HG03025 (cell line): ENCODE measurements around the gene TTLL3.

Experiments
- ATAC-seq: cut with Tn5 transposase; IDR thresholded peaks from one replicate; pipeline ENCODE4 v1.9.1; 2021; ENCODE audit warnings: mild to moderate bottlenecking, moderate library complexity; ENCODE audit not compliant: unreplicated experiment, low FRiP score

Gene TTLL3

DNA sequence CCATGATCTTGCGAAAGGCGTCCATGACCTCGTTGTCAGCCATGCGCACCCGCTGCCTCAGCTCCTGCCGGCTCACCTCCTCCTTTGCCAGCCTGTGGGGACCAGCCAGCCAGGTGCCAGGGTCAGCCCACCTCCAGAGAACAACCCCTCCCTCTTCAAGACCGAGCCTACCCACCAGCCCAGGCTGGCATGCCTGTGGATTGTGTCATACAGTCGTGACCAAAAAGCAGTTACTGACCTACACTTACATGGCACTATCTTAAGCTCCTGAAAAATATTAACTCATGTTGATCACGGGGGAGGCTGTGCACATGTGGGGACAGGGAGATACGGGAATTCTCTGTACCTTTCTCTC, 29.6 kb upstream of the TTLL3 start:
- no peak for ATAC-seq

DNA sequence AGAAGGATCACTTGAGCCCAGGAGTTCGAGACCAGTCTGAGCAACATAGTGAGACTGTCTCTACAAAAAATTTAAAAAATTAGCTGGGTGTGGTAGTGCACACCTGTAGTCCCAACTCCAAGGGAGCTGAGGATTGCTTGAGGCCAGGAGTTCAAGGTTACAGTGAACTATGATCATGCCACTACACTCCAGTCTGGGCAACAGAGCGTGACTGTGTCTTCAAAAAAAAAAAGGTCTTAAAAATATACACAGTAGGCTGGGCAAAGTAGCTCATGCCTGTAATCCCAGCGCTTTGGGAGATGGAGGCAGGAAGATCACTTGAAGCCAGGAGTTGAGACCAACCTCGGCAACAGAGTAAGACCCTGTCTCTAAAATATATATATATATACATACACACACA, 29.2 kb upstream of the TTLL3 start:
- no peak for ATAC-seq

DNA sequence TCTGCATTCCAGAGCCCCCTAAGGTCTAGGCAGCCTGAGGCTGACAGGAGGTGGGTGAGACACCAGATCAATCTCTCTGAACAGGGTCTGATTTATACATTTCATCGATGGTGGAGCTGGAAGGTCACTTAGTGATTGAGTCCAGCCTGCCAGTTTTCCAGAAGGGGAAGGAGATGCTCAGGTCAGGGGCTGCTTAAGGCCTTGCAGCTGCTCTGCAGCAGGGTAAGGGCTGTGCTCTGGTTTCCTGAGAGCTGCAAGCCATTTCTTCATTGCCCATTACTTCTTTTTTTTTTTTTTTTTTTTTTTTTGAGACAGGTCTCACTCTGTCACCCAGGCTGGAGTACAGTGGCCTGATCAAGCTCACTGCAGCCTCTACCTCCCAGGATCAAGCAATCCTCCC, 28.5 kb upstream of the TTLL3 start:
- ATAC-seq, result no peak

DNA sequence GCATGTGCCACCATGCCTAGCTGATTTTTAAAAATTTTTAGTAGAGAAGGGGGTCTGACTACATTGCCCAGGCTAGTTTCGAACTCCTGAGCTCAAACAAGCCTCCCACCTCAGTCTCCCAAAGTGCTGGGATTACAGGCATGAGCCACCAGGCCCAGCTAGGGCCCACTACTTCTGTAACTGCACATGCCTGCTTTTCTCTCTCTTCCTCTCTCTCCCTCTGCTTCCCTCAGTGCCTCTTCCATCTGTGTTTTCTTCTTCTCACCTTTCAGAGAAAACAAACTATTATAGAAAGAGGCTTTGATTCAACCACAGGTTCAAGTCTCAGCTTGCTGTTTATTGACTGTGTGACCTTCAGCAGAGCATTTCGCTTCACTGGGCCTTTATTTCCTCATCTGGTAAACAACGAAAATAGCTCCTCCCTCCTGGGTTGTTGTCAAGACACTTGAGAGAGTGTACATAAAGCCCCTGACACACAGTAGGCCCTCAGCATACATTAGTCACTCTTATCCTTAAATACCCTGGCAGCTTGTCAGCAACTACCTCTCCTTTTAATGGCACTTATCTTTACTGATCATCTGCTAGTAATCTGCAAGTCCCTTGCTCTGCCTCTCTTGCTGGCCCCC, 28.0 kb upstream of the TTLL3 start:
- ATAC-seq, result no peak

DNA sequence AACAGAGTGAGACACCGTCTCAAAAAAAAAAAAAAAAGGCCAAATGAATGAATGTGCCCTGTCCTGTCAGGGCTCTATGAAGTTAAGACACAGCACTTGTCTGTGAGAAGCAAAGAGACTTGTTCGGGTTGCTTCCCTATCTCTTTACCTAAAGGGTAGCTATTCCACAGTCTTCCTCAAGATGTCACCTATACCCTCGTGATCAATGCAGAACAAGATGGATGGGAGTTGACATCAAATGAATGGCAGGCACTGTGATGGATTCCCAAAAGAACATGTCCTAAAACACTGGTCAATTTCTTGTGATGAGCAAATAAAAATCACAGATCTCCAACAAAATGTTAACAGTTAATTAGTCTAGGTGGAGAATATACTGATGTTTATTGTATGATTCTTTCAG, 27.3 kb upstream of the TTLL3 start:
- ATAC-seq, result no peak

DNA sequence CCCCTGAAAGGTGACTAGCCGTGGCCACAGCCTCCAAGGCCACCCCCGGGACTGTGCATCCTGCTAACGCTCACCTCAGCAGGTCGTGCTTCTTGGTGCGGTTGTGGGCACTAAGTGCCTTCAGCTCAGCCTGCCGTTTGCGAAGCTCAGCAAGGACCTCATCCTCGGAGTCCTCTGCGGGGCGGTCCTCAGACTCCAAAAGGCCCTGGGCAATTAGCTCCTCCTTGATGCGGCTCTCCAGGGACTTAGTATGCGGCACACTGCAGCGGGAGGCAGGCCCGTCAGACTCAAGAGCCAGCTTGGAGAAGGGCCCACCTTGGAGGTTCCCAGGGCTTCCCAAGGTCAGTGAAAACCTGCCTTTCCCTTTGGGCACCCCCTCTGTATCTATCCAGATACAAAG, 26.1 kb upstream of the TTLL3 start:
- ATAC-seq, result no peak

DNA sequence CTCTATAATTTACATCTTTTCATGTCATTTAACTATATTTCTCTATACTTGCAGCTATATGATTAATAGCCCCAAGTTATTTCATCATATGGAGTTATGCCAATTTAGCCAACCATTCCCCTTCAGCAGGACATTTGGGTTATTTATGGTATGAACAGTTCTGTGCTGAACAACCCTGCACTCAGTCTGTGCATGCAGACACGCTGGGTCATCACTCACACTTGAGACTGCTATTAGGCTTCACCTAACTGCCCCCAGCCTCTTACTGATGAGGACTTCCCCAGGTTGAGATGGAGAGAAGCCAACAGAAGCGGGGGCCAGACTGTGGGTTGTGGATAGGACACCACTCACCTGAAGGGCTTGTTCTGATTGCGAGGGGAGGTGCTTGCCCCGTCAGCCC, 25.1 kb upstream of the TTLL3 start:
- ATAC-seq, result no peak

DNA sequence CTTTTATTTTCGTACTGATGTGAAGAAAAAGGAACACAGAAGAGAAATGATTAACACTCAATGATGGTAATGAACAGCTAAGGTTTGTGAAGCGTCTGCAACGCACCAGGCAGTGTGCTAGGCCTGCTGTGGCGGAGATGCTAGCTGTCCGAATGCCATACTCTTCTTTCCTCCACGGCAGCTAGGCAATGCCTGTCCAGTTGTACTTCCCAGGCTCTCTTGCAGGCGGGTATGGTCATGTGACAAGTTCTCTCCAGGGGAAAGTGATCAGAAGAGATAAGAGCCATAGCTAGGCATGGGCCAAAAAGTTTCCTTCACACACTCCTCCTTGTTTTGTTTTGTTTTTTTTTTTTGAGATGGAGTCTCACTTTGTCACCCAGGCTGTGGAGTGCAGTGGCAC, 24.5 kb upstream of the TTLL3 start:
- no peak for ATAC-seq

DNA sequence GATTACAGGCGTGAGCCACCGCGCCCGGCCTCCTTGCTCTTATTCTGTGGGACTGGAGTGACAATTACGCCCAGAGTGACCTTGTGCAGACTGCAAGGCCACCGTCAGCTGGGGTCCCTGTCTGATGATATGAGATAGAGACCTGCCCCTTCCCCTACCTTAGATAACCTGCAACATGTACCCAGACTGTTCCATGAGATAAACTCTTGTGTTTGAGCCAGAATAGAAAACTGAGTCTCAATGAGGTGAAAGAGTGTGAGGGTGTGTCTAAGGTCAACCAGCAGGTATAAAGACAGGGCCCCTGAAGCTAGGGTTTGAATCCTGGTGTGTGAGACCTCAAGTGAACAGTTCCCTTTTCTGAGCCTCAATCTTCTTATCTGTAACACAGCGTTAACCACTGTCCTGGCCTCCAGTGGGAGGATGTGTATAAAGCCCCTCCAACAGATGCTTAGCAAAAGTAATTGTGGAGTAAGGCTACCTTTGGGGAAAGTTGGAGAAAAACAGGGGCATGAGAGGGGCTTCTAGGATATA, 23.8 kb upstream of the TTLL3 start:
- no peak for ATAC-seq

DNA sequence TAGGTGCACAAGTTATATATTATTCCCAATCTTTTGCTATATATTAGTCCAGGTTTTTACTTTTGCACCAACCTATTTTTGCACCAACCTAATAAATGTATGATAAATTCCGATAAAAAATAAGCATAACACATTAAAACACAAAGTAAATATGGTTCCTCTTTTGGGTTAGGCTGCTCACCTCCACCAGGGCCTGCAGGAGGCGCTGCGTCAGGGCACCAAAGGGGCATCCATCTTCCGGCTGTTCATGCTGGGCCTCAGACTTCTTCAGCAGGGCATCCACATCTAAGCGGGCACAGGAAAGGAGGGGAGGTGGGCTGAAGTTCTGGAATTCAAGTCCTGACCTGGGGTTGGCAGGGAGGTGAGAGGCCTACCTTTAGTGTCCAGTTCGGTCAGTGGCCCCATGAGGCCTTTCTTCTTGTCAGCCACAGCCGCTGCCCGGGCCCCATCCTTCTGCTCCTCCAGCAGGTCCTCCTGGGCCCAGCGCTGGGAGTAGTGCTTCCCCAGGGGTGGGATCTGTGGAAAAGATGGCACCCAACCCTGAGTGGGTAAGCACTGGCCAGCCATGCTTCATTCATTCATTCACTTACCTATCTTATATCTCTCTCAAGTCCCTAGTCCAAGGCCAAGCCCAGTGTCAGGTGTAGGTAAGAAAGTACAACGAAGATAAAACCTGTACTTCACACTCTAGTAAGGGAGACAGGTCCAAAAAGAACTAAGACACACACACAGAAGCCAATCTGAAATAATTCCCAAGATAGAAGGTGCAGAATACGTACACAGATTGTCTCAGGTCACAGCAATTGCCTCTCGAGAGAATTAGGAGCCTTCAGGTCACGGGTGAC, 23.0 kb upstream of the TTLL3 start:
- no peak for ATAC-seq

DNA sequence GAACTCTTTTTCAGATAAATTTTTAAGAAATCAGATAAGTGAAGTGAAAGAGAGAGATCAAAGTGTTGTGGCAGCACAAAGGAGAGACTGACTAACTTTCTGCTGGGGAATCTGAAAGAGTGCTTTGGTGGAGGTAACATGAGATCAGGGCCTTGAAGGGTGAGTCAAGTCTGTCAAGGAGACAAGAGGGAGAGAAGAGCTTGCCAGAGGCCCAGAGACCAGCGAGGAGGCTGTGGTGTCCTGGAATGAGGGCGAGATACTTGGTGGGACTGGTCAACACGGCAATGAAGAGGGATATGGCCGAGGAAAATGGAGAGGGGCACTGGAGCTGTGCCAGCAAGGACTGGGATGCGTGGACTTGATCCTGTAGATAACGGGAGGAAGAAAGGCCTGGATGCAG, 22.3 kb upstream of the TTLL3 start:
- ATAC-seq, result no peak

DNA sequence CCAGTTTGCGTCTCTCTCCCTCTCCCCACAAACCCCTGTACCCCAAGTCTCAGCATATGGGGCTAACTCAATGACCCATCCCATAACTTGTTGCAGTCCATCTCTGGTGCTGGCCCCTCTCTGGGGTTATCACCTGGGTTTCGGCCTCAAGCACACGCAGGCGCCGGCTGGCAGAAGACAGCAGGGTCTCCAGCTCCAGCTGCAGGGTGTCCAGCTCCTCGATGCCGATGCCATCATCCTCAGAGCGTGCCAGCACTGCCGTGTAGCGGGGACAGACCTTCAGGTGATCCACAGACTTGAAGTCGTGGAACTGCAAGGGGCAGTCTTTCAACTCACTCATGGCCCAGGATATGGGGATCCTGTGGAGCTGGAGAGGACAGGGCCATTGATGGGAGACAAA, 18.9 kb upstream of the TTLL3 start:
- ATAC-seq, result no peak

DNA sequence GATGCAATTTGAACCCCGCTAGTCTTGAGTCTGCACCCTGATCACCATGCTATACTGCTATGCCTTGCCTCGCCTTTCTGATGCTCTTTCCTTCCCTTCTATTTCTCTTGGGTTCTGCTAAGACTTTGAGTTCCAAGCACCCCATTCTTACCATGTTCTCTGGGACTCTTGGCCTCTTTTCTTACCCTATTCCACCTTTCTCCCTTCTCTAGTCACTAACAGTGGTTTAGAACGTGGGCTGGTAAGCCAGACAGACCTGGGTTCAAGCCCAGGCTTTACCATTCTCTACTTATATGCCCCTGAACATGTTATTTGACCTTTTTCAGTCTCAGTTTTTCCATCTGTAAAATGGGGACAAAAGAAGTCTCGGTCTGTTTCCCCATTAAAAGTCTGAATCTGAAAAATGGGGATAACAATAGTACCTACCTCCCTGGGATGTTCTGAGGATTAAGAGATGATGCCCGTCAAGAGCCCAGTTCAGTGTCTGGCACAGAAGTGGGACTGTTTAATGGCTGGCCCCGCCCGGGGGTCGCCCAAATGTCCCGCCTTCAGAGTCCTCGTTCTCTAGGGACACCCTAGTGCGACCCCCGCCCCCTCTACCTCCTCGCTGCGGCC, 18.2 kb upstream of the TTLL3 start:
- no peak for ATAC-seq

DNA sequence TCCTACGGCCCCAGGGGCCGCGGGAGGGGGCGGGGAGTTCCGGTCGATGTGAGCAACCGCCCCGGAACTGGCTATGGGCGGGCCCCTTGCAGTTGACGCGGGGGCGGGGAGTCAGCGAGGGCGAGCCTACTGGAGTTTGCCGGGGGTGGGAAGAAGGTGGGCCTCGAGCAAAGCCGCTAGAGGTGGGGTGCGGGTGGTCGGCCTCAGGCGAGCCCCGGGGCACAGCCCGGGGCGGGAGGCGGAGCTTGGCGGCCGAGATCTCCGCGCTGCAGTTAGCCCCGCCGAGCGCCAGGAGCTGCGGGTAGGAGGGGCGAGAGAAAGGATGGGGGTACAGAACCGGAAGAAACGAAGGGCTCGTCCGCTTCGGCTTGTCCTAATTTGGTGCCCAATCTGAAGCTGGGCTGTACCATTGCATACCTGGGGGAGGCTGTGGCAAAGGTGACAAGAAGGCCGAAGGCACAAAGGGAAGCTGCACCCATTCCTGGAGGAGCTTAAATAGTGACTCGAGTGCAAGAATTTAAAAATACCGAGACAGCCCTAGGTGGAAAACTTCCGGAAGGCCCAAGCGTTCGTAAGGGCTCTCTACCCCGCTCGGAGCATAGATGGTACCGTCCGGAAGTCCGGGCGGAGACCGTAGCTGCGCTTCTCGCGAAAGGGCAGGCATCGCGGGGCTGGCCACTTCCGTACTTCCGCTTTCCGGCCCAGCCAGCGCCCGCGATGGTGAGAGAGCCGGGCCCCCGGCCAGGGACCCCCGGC, 17.5 kb upstream of the TTLL3 start, which contains the start of the genes ARPC4 and TADA3:
TSS of gene ARPC4 (plus strand) at position 678 of the 756 bp plus-strand sequence. CDS start at position 718, 40 bp downstream.
TSS of gene TADA3 (minus strand) at position 69 of the 756 bp plus-strand sequence. CDS start 1,007 bp downstream, outside the sequence.
- ATAC-seq, result peak; percentile 79

DNA sequence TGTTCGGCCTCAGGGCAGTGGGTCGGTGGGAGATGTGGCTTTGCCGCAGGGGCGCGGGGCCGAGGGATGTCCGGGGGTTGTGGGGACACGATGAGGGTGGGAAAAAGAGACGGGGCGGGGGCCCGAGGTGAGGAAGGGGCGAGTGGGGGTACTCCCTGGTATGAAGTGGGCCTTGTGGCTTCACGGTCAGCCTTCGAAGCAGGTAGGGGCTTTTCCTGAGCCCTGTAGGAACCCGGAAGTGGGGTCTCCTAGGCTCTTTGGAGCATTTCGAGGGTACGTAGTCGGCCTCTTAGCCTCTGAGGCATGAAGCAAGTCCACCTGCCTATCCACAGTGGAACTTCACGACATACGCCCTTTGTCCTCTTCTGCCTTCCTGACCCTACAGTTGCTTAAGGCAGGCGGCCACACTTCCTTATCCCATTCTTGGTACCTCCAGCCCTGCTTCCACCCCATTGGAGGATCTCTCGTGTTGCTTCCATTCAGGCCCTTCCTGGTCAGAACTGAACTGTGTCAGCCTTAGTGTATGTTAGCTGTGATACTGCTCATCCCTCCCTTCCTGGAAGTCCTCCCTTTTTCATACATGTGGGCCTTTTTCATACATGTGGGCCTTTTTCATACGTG, 16.8 kb upstream of the TTLL3 start:
- ATAC-seq, result no peak

DNA sequence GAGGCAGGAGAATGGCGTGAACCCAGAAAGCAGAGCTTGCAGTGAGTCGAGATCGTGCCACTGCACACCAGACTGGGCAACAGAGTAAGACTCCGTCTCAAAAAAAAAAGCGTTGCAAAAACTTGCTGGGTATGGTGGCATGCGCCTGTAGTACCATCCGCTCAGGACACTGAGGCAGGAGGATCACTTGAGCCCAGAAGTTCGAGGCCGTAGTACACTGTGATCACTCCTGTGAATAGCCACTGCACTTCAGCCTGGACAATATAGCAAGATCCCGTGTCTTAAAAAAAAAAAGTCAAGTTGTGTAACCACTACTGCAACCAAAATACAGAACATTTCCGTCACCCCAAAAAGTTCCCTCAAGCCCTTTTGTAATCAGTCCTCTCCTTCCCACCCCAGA, 15.7 kb upstream of the TTLL3 start:
- ATAC-seq, result no peak

DNA sequence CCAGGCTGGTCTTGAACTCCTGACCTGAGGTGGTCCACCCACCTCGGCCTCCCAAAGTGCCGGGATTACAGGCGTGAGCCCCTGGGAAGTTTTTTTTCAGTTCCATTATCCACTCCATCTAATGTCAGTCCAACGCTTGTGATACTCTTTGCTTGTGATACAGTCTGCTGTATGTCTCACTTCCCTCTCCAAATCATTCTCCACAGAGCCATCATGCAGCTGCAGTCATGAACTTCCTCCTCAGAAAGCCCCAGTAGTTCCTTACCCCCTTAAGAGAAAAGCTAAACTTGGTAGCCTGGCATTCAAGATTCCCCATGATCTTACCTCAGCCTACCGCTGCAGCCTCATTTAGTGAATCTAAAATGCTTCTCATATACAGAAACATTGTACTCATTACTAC, 14.9 kb upstream of the TTLL3 start:
- ATAC-seq, result no peak

DNA sequence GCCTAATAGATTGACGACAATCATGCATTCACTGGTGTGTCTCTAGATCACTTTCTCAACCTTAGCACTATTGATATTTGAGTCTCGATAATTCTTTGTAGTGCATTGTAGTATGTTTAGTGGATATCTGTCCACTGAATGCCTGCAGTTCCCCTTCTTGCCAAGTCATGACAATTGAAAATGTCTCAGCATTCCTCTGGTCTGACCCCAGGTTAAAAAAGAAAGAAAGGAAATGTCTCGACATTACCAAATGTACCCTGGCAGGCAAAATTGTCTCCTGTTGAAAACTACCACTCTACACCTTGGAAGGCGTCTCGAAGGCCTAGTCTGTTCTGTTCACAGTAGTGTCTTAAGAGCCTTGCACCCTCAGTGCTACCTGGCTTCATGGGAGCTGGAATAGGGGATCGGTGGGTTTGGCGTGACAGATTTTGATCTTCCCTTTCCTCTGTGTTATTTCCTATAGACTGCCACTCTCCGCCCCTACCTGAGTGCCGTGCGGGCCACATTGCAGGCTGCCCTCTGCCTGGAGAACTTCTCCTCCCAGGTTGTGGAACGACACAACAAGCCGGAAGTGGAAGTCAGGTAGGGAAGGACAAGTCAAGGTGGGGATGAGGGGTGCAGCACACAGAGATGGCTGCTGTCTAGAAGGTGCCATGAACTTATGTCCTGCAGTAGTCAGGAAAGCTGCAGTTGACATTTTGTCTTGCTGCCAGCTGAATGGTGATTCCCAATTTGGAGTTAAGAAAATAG, 12.7 kb upstream of the TTLL3 start:
- ATAC-seq, result no peak

DNA sequence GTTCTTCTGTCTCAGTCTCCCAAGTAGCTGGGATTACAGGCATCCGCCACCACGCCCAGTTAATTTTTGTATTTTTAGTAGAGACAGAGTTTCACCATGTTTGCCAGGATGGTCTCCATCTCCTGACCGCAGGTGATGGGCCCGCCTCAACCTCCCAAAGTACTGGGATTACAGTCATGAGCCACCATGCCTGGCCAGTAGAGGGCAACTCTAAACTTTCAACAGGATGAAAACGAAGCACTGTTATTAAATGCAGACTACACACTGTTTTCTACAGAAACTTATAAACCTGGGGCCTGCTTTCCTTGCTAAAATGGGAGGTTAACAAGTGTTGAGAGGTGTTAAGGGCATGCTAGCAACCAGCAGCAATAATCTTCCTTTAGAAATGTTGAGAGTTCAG, 9.5 kb upstream of the TTLL3 start:
- no peak for ATAC-seq

DNA sequence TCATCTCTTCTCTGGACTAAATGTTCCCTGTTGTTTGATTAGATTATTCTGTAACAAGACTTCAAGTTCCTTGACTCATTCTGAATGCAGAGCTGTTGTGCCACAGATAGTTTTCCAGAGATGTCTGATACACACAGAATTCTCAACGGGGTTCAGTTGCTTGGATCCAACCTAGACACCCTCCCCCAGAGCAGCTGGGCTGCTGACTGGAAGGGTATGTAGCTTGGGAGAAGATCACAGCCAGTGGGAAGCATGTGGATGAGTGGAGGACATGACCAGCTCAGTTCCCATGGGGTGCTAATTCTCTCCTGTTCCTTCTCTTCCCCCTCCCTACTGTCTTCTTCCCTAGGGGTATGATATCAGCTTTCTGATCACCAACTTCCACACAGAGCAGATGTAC, 6.6 kb upstream of the TTLL3 start:
- no peak for ATAC-seq
